HG03439 (cell line): ENCODE results near the gene ANAPC2.

ENCODE experiments used
- ATAC-seq: cut with Tn5 transposase; IDR thresholded peaks from one replicate; pipeline ENCODE4 v1.9.1; 2021; ENCODE audit warnings: mild to moderate bottlenecking, moderate library complexity; ENCODE audit not compliant: unreplicated experiment

Gene ANAPC2

DNA sequence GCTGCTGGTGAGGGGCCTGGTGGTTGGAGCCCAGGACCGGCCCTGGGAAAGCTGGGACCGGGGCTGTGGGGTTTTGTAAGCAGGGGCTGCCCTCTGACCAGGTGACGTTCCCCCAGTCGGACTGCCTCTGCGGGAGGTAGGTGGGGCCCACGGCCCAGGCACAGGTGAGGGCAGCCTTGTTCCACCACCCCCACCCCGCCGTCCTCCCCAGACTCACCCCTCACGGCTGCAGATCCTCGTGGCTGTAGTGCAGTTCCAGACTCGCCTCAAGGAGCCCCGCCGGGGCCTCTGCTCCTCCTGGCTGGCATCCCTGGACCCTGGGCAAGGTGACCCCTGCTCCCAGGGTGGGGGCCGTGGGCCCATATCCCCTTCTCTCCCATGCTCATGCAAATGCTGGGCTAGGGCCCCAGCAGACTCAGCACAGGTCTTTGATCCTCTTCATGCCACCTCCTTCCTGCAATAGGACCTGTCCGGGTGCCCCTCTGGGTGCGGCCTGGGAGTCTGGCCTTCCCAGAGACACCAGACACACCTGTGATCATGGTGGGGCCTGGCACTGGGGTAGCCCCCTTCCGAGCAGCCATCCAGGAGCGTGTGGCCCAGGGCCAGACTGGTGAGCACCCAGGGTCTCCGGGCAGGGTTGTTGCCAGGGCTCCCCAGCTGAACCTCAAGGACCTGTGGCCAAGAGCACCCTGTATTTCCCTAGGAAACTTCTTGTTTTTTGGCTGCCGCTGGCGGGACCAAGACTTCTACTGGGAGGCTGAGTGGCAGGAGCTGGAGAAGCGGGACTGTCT, 27.0 kb upstream of the ANAPC2 start:
- ATAC-seq, result no peak

DNA sequence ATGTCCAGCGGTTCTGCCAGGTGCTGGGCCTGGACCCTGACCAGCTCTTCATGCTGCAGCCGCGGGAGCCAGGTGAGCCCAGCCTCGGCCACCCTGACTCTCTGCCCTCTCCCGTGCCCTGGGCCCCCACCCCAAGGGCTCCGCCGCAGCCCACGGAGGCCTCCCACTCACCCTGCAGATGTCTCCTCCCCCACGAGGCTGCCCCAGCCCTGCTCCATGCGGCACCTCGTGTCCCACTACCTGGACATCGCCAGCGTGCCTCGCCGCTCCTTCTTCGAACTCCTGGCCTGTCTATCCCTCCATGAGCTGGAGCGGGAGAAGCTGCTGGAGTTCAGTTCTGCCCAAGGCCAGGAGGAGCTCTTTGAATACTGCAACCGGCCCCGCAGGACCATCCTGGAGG, 26.3 kb upstream of the ANAPC2 start:
- no peak for ATAC-seq

DNA sequence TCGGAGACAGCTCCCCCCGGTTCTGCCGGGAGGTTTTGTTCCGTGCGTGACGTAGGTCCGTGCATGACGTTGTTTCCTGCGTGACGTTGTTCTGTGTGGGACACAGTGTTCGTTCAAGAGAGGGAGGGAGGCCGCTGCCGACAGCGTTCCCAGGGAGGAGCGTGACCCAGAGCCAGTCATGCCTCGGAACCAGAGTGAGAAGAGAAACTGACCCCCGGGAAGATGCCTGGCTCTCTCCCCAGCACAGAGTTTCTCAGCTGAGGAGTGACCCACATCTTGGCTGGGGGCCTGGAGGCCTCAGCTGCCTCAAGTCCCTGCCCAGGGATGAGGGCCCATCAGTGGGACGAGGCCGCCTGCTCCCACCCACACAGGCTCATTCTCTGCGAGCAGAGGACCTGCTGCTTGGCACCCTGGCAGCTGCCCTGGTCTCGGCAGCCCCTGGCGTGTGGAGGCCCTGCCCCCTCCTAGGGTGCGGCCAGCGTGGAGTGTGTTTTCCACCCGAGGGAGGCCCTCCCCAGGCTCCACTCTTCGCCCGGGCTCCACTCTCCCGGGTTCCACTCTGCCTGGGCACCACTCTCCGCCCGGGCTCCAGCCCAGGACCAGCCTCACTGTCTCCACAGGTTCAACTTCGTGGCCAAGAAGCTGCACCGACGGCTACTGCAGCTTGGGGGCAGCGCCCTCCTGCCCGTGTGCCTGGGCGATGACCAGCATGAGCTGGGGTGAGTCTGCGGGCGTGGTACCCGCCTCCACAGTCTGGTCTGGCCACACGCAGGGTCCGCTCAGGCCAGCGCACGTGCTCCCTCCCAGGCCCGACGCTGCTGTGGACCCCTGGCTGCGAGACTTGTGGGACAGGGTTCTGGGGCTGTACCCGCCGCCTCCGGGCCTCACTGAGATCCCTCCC, 25.1 kb upstream of the ANAPC2 start:
- no peak for ATAC-seq

DNA sequence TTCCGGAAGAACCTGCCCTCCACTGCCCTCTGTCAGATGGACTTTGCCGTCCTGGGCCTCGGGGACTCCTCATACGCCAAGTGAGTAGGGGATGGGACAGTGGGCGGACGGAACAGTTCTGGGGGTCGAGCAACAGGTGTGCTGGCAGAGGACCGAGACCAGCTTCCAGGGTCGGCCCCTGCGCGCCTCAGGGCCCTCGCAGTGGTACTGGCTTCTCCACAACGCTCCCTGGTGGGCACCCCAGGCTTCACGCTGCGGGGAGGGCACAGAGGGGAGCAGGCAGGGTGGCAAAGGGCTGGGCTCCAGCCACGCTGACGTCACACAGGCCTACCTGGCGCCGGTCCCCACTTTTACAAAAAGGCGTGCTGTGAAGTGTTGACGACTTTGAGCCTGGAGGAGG, 24.2 kb upstream of the ANAPC2 start:
- ATAC-seq, result no peak

DNA sequence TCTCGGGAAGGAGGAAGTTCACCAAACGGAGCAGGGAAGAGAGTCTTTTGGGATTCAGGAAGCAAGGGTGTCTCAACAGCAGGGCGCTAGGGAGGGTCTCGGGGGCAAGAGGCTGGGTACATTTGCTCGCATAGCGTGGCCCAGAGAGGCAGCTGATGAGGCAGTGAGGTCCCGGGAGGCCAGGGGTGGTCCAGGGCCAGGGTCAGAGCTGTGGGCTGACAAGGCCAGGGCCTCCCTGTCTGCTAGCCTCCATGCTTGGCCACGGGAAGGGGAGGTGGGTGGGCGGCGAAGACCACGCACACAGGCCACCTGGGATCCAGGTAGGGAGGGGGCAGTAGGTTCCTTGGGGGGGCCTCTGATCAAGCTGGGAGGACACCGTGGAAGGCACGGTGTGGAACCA, 23.2 kb upstream of the ANAPC2 start:
- ATAC-seq, result no peak

DNA sequence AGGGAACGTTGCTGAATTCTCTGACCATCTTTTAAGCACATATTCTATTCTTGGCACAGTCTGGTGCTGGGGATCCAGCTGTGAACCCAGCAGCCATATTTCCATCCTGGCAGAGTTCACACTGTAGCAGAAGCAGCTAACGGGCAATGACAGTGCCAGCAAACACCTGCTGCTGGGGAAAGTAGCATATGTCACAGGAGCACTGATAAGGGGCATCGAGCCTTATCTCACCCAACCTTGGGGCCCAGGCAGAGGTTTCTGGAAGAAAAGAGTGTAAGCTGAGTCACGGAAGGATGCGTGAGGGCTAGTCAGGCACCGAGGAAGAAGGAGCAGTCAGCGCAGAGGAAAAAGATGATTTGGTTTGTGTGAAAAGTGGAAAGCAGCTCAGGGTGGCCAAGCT, 18.2 kb upstream of the ANAPC2 start:
- no peak for ATAC-seq

DNA sequence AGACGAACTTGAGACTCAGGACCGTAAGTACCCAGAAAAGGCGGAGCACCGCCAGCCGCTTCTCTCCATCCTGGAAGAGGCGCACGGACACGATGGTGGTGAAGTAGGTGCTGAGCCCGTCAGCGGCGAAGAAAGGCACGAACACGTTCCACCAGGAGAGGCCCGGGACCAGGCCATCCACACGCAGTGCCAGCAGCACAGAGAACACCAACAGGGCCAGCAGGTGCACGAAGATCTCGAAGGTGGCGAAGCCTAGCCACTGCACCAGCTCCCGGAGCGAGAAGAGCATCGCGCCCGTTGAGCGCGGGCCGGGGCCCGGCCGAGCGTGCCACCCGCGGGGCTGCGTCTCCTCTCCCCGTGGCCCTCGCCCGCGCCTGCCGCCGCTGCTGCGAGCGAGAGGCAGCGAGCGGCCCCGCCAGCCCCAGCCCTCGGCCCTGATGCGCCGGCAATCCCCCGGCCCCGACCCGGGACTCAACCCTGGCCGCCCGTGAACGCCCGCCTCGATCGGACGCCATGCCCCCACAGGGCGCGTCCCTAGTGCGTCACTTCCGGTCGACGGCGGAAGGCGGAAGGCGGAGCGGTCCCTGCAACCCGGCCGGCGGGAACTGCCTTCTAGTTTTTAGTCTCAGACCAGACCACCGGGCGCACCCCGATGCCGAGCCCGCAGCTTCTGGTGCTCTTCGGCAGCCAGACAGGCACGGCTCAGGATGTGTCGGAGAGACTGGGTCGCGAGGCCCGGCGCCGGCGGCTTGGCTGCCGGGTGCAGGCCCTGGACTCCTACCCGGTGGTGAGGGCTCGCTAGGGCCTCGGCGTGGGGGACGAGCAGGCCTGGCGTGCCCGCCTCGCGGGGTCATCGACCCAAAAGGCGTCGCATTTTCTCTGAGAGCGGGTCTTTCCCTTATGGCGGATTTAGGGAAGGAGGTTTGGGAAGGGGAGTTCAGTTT, 17.0 kb upstream of the ANAPC2 start, which contains the start of the genes NDOR1 and TMEM203:
Gene NDOR1 (plus strand): TSS at position 575 of the 944 bp plus-strand sequence. CDS start 78 bp downstream, at position 653.
Gene TMEM203 (minus strand): TSS at position 523 of the 944 bp plus-strand sequence. CDS start 234 bp downstream, at position 289.
- ATAC-seq, result peak; percentile 43

DNA sequence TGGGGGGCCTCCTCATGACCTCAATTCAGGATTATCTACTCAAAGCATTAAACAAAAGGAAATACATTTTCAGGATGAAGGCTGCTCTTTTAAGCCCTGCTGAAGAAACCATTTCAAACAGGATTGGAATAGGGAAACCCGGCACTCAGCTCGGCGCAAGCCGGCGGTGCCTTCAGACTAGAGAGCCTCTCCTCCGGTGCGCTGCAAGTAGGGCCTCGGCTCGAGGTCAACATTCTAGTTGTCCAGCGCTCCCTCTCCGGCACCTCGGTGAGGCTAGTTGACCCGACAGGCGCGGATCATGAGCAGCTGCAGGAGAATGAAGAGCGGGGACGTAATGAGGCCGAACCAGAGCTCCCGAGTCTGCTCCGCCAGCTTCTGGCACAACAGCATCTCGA, 16.4 kb upstream of the ANAPC2 start:
- ATAC-seq, result no peak

DNA sequence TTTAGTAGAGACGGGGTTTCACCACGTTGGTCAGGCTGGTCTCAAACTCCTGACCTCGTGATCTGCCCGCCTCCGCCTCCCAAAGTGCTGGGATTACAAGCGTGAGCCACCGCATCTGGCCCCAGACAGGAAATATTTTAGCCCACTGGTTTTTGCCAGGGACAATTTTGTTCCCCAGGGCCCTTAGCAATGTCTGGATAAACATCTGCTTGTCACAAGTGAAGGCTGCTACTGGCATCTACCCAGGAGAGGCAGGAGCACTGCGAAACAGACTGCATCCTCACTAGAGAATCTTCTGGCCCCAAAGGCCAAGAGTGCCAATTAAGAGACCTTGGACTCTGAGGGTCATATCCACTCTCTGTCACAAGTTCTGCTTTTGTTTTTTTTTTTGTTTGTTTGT, 14.6 kb upstream of the ANAPC2 start:
- ATAC-seq, result no peak

DNA sequence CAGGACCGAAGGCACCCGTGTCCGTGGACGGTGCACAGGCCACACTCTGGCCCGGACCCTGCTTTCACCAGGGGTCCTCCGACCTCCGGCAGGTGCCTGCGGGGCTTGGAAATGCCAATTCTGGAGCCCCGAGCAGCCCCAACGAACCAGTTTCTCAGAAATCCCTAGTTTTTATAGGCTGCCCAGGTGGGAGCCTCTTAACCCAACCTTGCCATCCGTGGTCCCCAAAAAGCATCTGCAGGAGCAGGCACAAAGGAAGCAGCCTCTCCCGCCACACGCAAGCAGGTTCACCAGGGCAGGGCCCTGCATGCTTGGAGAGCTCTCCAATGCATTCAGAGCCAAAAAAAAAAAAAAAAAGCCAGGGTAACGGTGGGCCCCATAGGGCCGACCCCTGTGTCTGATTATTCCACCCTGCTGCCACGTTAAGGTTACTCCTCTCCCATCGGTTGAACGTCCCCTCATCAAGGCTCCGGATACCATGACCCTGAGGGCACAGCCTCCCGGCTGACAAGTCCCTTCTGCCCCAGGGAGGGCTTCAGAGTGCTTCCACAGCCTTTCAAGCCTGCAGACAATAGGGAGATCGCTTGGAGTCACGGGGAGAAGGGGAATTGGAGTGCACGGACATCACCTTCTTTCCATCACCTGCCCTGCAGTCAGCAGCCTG, 13.0 kb upstream of the ANAPC2 start:
- ATAC-seq, result no peak

DNA sequence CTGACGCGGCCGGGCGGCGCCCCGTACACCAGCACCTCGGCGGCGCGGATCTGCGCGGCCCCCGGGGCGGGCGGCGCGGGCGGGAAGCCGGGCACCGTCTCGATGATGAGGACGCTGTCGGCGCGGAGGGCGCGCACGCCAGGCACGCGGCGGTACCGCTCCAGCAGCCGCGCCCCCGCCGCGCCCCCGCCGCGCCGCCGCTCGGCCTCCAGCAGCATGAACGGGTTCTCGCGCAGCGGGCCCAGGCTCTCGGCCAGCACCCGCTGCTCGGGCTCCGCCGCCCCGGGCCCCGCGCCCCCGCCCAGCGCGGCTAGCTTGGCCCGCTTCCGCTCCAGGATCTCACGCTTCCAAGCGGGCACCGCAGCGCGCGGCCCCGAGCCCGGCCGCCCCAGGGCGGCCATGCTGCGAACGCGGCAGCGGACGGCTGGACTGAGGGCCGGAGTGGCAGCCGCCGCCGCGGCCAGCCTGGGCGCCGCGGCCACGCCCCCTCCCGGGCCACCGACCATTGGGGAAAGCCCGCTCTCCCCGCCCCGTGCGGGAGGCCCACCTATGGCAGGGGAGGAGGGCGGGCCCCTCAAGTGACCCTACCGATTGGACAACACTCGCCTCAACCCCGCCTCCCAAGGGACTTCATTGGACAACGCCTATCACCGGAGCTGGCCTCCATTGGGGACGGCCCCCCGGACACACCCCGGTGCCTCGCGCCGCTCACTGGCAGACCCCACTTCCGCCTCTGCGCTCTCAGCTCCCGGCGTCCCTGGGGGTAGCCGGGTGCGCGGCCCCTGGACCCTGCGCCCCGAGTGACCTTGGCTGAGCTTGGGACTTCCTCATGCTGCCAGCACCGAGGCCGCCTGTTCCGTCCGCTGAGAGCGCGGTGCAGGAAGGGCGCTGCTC, 12.2 kb upstream of the ANAPC2 start, which contains the start of gene TPRN:
Gene TPRN (minus strand): TSS at position 431 of the 894 bp plus-strand sequence. CDS start 30 bp downstream, at position 401.
- ATAC-seq, result peak; percentile 85

DNA sequence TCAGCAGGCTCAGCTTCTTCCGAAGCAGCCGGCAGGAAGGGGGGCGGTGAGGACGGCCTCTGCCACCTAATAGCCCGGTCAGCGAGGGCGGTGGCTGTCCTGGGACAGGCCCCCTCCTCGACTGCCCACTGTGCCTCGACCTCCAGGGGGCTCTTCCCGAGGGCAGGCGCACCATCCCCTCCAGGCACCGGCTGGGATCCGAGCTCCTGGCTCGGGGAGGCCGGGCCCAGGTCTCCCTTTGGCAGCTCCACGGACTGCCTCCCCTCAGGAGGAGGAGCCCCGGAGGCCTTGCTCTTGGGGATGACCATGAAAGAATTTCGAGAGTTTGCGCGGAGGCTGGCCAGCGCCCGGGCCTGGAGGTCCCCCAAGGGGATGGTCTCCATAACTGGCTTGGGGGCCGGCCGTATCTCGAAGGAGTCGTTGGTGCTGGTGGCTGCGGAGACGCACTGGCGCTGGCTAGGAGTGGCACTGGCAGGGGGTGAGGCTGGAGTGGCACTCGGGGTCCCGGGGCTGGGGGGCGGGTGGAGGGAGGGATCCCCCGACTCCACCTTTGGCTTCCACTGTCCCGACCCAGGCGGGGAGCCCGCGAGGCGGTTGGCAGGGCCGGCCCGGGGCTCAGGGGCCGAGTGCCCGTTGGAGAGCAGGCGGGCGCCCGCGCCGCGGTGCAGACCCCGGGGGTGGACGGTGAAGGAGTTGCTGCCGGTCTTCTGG, 11.2 kb upstream of the ANAPC2 start:
- no peak for ATAC-seq

DNA sequence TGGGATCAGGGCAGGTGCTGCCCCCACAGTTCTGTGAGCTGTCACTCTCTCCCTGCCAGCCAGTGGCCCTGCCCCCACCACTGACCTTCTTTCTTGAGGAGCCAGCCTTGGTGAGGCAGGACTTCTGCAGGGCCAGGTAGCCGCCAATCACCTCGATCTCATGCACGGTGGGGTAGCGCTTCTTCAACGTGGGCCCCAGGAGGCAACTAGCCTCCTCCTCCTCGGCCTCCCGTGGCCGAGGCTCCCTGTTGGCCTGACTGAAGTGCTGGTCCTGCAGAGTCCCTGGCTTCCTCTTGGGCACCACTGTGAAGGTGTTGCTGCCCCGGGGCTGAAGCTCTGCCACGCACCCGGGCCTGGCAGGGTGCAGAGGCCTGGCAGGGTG, 10.5 kb upstream of the ANAPC2 start:
- ATAC-seq, result no peak

DNA sequence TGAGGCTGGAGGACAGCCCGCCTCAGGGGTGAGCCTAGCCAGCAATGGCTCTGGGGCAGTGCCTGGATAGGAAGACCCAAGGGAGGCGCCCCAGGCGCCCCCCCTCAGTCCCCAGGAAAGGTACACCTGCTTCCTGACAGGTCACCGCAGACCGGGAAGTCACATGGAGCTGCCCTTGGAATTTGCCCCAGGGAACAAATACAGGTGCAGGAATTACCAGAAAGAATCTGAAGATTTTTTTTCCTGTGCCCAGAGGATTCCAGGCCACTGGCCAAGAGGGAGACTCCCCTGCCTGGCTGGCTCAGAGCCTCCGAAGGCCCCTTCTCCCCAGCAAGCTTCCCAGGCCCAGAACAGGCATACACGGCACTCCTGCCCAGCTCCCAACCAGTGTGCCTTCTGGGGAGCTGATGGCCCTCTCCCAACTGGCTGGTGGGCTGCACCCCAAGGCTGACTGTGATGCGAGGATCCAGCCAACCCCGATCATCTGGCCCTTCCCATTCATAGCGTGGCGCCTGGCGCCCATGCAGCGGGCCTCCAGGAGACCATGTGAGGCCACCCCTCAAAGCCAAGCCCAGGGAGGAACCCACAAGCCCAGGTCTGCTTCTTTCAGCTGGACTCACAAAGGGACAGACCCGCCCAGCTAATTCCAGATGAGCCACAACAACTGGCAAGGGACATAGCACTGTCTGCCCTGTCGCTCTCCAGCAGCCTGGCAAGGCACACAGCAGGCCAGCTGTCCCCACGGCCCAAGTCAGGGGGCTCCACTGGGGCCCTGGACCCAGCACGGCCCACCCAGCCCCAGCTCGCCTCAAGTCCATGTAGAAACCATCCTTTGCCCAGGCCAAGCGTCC, 9.9 kb upstream of the ANAPC2 start:
- no peak for ATAC-seq

DNA sequence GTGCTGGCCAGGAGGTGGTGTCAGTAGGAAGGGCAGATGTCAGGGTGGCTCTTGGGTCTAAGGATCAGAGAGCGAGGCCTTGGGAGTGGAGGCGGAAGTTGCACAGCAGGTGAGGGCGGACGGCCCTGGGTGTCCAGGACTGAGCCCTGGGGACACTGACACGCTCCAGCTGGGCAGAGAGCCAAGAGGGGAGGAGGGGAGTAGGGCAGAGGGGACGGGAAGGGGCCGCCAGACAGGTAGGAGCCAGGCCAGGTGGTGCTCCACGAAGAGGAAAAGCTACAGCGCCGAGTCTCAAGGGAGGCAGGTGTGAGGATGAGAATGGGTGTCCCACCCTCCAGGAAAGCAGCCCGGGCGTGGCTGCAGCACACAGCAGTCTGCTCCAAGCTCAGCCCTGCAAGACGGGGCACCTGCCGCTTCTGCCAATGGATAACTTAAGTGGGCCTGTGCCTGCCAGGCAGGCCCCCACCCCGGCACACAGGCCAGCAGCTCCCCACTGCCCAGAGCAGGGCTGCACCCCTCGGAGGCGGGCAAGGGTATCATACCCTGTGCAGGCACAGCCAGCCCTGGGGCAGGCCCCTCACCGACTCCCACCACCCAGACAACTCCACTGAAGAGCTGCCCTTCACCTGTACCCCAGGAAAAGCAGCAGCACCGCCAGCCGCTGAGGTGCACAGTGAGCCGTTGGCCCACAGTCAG, 7.3 kb upstream of the ANAPC2 start:
- no peak for ATAC-seq

DNA sequence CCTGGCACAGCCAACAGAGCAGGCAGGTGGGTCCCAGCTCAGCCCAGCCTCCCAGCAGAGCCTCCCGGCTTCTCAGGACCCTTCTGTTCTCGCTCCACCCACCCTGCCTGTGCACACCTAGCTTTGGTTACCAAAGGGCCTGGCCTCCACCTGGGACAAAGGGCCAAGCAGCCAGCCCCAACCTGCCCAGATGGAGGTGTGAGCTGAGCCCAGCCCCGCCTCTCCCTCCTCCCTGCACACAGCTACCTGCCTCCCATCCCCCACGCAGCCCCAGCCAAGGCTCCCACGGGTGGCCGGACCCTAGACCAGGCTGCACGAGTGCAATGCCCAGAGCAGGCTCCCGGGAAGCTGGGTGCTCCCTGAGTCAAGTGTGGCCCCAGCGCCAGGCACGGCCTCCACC, 6.5 kb upstream of the ANAPC2 start:
- no peak for ATAC-seq

DNA sequence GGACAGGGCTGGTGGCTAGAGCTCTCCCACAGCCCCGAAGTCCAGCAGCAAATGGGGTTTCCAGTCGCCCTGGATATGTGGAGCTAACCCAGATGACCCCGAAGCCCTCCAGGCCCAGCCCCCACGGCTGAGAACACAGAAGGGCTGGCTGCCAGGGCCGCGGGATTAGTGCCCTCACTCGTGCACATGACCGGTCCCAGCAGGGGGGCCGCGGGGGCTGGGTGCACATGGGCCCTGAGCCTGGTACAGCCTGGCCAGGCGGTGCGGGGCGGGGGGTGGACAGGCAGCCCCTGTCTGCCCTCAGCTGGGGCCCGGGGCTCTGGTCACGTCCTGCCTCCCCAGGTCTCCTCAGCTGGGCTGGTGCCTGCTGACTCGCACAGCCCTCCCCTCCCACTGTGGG, 6.0 kb upstream of the ANAPC2 start:
- ATAC-seq, result no peak
